GM23248 (cell line): Measurements from ENCODE around the gene ARHGEF28. TPM values are rescaled to one million over a fixed set of nuclear protein-coding genes. Genes with fewer than 3 reads are reported as not detected.

Experiments
- DNase-seq: peaks from one replicate; pipeline ENCODE4 v3.0.0-alpha.2; 2015
- H2AFZ ChIP-seq: fragments of 200-600 bp; sonication (generic); 2 replicates; pipeline ENCODE4 v1.6.1; 2016; ENCODE audit warnings: antibody characterized with exemption
- H3F3A ChIP-seq: fragments of 200-600 bp; sonication (generic); 2 replicates; pipeline ENCODE4 v1.6.1; 2016; ENCODE audit warnings: mild to moderate bottlenecking, antibody characterized with exemption, mixed run types; ENCODE audit not compliant: insufficient read depth
- H3K27ac ChIP-seq: fragments of 200-600 bp; sonication (generic); 2 replicates; pipeline ENCODE4 v1.5.1; 2016; ENCODE audit warnings: mild to moderate bottlenecking
- H3K27me3 ChIP-seq: fragments of 200-600 bp; sonication (generic); replicated peaks from 2 replicates; pipeline ENCODE4 v1.6.1; 2016; ENCODE audit warnings: mild to moderate bottlenecking; ENCODE audit not compliant: insufficient read depth
- H3K36me3 ChIP-seq: fragments of 200-600 bp; sonication (generic); 2 replicates; pipeline ENCODE4 v1.6.1; 2016; ENCODE audit warnings: low read depth, mild to moderate bottlenecking
- H3K4me1 ChIP-seq: fragments of 200-600 bp; sonication (generic); 2 replicates; pipeline ENCODE4 v1.6.1; 2016; ENCODE audit warnings: mild to moderate bottlenecking; ENCODE audit not compliant: insufficient read depth
- H3K4me2 ChIP-seq: fragments of 200-600 bp; sonication (generic); one replicate; pipeline ENCODE4 v1.6.1; 2016; ENCODE audit warnings: mild to moderate bottlenecking; ENCODE audit not compliant: unreplicated experiment
- H3K4me3 ChIP-seq: fragments of 200-600 bp; sonication (generic); 2 replicates; pipeline ENCODE4 v1.5.1; 2016; ENCODE audit warnings: mild to moderate bottlenecking
- H3K79me2 ChIP-seq: fragments of 200-600 bp; sonication (generic); 2 replicates; pipeline ENCODE4 v1.6.1; 2016; ENCODE audit warnings: mild to moderate bottlenecking; ENCODE audit not compliant: insufficient read depth
- H3K9ac ChIP-seq: fragments of 200-600 bp; sonication (generic); 2 replicates; pipeline ENCODE4 v1.6.1; 2016; ENCODE audit warnings: mild to moderate bottlenecking
- H3K9me2 ChIP-seq: fragments of 200-600 bp; sonication (generic); 2 replicates; pipeline ENCODE4 v1.6.1; 2016; ENCODE audit warnings: mixed run types, mild to moderate bottlenecking, moderate library complexity; ENCODE audit not compliant: insufficient read depth
- H3K9me3 ChIP-seq: fragments of 200-600 bp; sonication (generic); one replicate; pipeline ENCODE4 v1.6.1; 2017; ENCODE audit warnings: low read depth
- H4K20me1 ChIP-seq: fragments of 200-600 bp; sonication (generic); 2 replicates; pipeline ENCODE4 v1.6.0; 2016; ENCODE audit not compliant: insufficient read depth
- EZH2 ChIP-seq: fragments of 200-600 bp; sonication (generic); IDR thresholded peaks from 2 replicates; pipeline ENCODE4 v1.6.1; 2018; ENCODE audit warnings: antibody characterized with exemption, mild to moderate bottlenecking; ENCODE audit not compliant: insufficient read depth, poor library complexity, severe bottlenecking
- EZH2phosphoT487 ChIP-seq: fragments of 200-600 bp; sonication (generic); IDR thresholded peaks from 2 replicates; pipeline ENCODE4 v1.6.1; 2018; ENCODE audit warnings: antibody characterized with exemption, moderate library complexity, mild to moderate bottlenecking, low read depth; ENCODE audit not compliant: insufficient read depth
- WGBS, 2 experiments: methylation state at CpG; one replicate each; pipeline ENCODE4 v1.1.6; 2015 to 2017; ENCODE audit warnings: low lambda C conversion rate in 2 of 2, low coverage in 1 of 2; ENCODE audit errors: missing lambda C conversion rate in 2 of 2; 5-methylcytosine and 5-hydroxymethylcytosine counted together
- in situ Hi-C: fragments of 300-500 bp; cut with MboI; formaldehyde crosslinking; loops from 2 replicates; pipeline ENCODE4 v1.15.0; 2020
- polyA plus RNA-seq: library from polyadenylated mRNA; unstranded; fragments of >200 nt; fragmentation: Nextera tagmentation; extraction: Ambion mirVana; gene quantifications from 2 replicates; pipeline ENCODE4 v1.2.1, GENCODE V29; 2016
- total RNA-seq: library from RNA; depleted of rRNA; stranded (reverse); fragments of >200 nt; shearing (Covaris generic); gene quantifications from 2 replicates; pipeline ENCODE4 v1.2.3, GENCODE V29; 2014

The ARHGEF28 gene
- total and polyA plus RNA-seq, 2 experiments from 2014 or later = 5.0 to 9.6 TPM

DNA sequence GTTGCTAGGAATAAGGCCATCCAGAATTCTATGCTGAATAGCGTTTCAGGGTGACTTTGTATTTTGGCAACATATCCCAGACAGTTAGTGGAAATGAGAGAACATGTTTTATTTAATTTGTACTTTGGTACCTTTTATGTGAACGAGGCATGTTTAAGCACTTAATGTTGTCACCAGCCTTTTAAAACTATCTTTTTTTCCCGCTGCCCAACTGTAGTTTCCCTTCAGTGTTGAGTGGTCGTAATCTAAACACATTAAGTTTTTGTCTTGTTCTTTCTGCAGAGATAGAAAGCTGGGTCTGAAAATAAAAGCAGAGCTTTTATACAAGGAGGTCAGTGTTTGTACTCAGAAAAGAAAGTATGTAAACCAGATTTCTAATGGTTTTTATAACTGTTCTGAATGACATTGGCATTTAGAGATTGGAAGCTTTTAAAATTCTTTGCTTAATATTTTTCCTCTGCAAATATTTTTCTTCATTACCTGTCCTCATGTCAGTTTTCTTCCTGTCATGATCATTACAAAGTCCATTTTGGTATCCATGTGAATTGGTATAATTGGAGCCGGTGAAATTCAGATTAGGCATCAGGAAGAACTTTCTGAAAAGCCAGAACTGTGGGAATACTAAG lies 100.7 kb downstream of the ARHGEF28 start:
- Histone ChIP-seq H2AFZ (no peak overlapping the region), H3K79me2 (no peaks in the 10 kb centered on the region), H3K9me3 (no peaks in the 10 kb centered on the region), H3K9me2 (no peaks in the 10 kb centered on the region), H3K27me3 (no peaks in the 10 kb centered on the region), H3K4me2 (no peak overlapping the region), H3K36me3 (no peaks in the 10 kb centered on the region), H3K4me1 (0 out of 2 replicates have a peak, but pooled peaks cover 3% of the 10 kb centered on the region), H3K9ac (no peak overlapping the region), H4K20me1 (0 out of 2 replicates have a peak, but pooled peaks cover 4% of the 10 kb centered on the region), H3K27ac (no peak overlapping the region), H3F3A (no peaks in the 10 kb centered on the region), H3K4me3 (no peak overlapping the region)
- no peak for DNase-seq
- in situ Hi-C loops = no loop called here
- WGBS, 2 experiments = 82 to 86% methylated on average over 5 of the region's 5 CpGs
- TF ChIP-seq EZH2 = no peak
- TF ChIP-seq EZH2phosphoT487 = no peak

DNA sequence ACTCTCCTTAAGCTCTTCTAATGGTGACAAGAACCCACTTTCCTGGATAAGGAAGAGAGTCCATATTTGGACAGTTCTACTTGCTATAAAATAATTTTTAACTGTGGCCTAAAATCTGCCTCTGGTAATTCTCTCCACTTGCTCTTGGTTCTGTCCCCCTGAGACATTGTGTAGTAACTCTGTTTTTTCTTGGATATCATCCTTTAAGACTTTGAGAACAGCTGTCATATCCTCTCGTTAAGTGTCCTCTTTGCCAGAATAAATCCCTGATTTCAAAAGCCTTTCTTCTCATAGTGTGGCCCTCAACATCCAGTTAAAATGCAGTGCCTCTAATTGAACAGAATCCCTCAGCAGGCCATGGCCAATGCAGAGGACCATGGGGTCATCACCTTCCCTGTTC lies 101.5 kb downstream of the ARHGEF28 start:
- H3K9me2 ChIP-seq = no peaks in the 10 kb centered on the region
- H3K27me3 ChIP-seq = no peaks in the 10 kb centered on the region
- no peaks in the 10 kb centered on the region for H3K36me3 ChIP-seq
- H3K9ac ChIP-seq = no peak overlapping the region
- WGBS, 2 experiments = 59 to 68% methylated on average over 1 of the region's 1 CpG
- TF ChIP-seq EZH2 (no peak), EZH2phosphoT487 (no peak)
- DNase-seq = no peak
- H4K20me1 ChIP-seq = 0 out of 2 replicates have a peak, but pooled peaks cover 4% of the 10 kb centered on the region
- no peaks in the 10 kb centered on the region for H3F3A ChIP-seq
- H2AFZ ChIP-seq = no peak overlapping the region
- no peak overlapping the region for H3K27ac ChIP-seq
- in situ Hi-C loops = no loop called here
- 0 out of 2 replicates have a peak, but pooled peaks cover 1% of the 10 kb centered on the region for H3K4me1 ChIP-seq
- no peaks in the 10 kb centered on the region for H3K9me3 ChIP-seq
- H3K4me2 ChIP-seq = no peak overlapping the region
- H3K79me2 ChIP-seq = peaks cover 5% of the 10 kb centered on the region; the same call in 1 of the 2 replicates
- H3K4me3 ChIP-seq = no peak overlapping the region

DNA sequence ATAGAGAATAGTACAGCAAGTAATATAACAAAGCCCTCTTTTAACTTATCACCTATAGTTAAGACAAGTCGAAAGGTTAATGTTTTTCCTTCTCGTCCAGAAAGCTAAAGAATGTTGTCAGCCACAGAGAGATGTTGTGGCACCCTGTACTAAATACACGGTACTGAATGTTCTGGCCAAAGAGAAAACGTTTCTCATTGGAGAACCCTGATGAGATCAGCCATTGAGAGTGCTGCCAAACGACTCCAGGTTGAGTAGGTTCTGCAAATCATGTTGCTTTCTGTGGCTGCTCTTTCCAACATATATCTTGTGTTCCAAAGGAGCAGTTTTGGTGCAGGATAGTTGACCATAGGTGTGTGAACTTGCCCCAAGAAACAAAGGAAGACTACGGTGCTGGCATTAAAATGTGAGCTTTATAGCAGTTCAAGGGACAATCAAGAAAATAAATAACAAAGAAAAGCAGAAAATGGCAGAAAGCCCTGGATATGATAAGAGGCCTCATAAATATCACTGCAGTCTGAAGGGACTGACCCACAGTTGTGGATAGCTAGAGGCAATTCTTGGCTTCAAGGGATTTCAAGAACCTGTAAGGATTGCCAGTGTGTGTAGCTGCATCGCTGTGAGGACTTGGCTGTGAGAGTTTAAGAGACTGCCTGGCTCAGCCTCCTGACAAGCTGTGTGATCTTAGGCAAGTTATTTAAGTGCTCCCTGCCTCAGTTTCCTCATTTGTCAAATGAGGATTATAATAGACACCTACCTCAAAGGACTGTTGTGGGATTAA lies 102.7 kb downstream of the ARHGEF28 start:
- 76 to 81% methylated on average over 7 of the region's 7 CpGs for WGBS, 2 experiments
- Histone ChIP-seq H4K20me1 (0 out of 2 replicates have a peak, but pooled peaks cover 4% of the 10 kb centered on the region), H3K9ac (no peak overlapping the region), H3K36me3 (no peaks in the 10 kb centered on the region), H3K79me2 (peaks cover 5% of the 10 kb centered on the region; the same call in 1 of the 2 replicates), H2AFZ (no peak overlapping the region), H3K4me3 (no peak overlapping the region), H3K27ac (no peak overlapping the region), H3K9me3 (no peaks in the 10 kb centered on the region), H3K4me2 (no peak overlapping the region), H3K4me1 (peaks cover 6% of the 10 kb centered on the region; the same call in 1 of the 2 replicates), H3K27me3 (no peaks in the 10 kb centered on the region), H3F3A (no peaks in the 10 kb centered on the region), H3K9me2 (no peaks in the 10 kb centered on the region)
- TF ChIP-seq EZH2 (no peak), EZH2phosphoT487 (no peak)
- in situ Hi-C loops = no loop called here
- DNase-seq = no peak

DNA sequence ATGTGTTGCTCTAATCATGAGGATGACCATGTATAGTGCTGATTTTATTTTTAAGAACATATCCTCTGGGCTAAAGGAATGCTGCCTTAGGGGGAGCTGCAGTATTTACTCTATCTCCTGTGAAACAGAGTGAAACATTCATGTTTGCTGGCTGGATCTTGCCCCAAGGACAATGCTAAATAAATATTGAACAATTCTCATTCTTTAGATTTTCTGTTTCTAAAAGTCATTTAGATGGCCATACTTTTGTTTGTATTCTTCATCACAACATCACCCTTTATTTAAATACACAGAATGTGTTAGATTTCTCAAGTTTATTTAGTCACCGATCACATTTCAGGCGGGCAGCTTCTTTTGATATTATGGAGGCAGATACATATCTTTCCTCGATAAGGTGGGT lies 103.3 kb downstream of the ARHGEF28 start:
- H4K20me1 ChIP-seq = 0 out of 2 replicates have a peak, but pooled peaks cover 4% of the 10 kb centered on the region
- no peak overlapping the region for H3K27ac ChIP-seq
- no peaks in the 10 kb centered on the region for H3K27me3 ChIP-seq
- no peak overlapping the region for H2AFZ ChIP-seq
- H3K9me2 ChIP-seq = no peaks in the 10 kb centered on the region
- TF ChIP-seq EZH2 = no peak
- TF ChIP-seq EZH2phosphoT487 = no peak
- no peak overlapping the region for H3K9ac ChIP-seq
- peaks cover 6% of the 10 kb centered on the region; the same call in 1 of the 2 replicates for H3K4me1 ChIP-seq
- in situ Hi-C loops = no loop called here
- H3K36me3 ChIP-seq = no peaks in the 10 kb centered on the region
- 87 to 90% methylated on average over 3 of the region's 3 CpGs for WGBS, 2 experiments
- no peaks in the 10 kb centered on the region for H3K9me3 ChIP-seq
- H3F3A ChIP-seq = no peaks in the 10 kb centered on the region
- no peak overlapping the region for H3K4me2 ChIP-seq
- no peak overlapping the region for H3K4me3 ChIP-seq
- no peak for DNase-seq
- H3K79me2 ChIP-seq = peaks cover 5% of the 10 kb centered on the region; the same call in 1 of the 2 replicates
